Measurements from ENCODE around the gene MRPS7. TPM values are rescaled to one million over a fixed set of nuclear protein-coding genes. Genes with fewer than 3 reads are reported as not detected.

MRPS7 gene
- total and polyA plus RNA-seq, 2 of the 8 experiments (the other 6 are each of a cell fraction or from before 2014, with no cell fraction given) = 63.4 to 79.4 TPM

DNA sequence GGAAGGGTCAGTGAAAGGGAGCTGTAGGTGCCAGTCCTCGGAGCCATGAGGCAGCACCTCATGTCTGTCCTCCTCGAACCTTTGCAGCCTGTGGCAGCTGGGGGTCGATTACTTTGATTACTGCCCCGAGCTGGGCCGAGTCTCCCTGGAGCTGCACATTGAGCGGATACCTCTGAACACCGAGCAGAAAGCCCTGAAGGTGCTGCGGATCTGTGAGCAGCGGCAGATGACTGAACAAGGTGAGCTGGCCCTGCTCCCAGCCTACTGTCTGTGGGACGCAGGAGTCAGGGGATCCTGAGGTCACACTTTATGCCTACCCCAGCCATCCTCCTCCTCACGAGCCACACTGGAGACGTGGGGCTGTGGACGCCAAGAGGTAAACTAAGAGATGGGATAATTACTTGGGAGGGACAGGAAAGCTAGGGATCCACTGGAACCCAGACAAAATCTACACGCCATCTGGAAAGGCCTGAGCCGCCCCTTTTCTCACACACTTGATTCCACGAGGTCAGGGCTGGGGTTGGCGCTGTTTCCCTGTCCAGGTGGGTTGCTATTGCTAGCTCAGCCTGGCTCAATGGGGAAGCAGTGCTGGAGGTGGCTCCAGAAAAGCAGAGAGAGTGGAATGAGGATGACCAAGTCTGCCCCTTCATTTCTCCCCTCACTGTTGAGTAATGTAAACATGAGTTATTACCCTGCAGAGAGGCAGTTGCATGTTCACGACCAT lies 29.8 kb upstream of the MRPS7 start (continued):
- TF ChIP-seq, protein P1, sequence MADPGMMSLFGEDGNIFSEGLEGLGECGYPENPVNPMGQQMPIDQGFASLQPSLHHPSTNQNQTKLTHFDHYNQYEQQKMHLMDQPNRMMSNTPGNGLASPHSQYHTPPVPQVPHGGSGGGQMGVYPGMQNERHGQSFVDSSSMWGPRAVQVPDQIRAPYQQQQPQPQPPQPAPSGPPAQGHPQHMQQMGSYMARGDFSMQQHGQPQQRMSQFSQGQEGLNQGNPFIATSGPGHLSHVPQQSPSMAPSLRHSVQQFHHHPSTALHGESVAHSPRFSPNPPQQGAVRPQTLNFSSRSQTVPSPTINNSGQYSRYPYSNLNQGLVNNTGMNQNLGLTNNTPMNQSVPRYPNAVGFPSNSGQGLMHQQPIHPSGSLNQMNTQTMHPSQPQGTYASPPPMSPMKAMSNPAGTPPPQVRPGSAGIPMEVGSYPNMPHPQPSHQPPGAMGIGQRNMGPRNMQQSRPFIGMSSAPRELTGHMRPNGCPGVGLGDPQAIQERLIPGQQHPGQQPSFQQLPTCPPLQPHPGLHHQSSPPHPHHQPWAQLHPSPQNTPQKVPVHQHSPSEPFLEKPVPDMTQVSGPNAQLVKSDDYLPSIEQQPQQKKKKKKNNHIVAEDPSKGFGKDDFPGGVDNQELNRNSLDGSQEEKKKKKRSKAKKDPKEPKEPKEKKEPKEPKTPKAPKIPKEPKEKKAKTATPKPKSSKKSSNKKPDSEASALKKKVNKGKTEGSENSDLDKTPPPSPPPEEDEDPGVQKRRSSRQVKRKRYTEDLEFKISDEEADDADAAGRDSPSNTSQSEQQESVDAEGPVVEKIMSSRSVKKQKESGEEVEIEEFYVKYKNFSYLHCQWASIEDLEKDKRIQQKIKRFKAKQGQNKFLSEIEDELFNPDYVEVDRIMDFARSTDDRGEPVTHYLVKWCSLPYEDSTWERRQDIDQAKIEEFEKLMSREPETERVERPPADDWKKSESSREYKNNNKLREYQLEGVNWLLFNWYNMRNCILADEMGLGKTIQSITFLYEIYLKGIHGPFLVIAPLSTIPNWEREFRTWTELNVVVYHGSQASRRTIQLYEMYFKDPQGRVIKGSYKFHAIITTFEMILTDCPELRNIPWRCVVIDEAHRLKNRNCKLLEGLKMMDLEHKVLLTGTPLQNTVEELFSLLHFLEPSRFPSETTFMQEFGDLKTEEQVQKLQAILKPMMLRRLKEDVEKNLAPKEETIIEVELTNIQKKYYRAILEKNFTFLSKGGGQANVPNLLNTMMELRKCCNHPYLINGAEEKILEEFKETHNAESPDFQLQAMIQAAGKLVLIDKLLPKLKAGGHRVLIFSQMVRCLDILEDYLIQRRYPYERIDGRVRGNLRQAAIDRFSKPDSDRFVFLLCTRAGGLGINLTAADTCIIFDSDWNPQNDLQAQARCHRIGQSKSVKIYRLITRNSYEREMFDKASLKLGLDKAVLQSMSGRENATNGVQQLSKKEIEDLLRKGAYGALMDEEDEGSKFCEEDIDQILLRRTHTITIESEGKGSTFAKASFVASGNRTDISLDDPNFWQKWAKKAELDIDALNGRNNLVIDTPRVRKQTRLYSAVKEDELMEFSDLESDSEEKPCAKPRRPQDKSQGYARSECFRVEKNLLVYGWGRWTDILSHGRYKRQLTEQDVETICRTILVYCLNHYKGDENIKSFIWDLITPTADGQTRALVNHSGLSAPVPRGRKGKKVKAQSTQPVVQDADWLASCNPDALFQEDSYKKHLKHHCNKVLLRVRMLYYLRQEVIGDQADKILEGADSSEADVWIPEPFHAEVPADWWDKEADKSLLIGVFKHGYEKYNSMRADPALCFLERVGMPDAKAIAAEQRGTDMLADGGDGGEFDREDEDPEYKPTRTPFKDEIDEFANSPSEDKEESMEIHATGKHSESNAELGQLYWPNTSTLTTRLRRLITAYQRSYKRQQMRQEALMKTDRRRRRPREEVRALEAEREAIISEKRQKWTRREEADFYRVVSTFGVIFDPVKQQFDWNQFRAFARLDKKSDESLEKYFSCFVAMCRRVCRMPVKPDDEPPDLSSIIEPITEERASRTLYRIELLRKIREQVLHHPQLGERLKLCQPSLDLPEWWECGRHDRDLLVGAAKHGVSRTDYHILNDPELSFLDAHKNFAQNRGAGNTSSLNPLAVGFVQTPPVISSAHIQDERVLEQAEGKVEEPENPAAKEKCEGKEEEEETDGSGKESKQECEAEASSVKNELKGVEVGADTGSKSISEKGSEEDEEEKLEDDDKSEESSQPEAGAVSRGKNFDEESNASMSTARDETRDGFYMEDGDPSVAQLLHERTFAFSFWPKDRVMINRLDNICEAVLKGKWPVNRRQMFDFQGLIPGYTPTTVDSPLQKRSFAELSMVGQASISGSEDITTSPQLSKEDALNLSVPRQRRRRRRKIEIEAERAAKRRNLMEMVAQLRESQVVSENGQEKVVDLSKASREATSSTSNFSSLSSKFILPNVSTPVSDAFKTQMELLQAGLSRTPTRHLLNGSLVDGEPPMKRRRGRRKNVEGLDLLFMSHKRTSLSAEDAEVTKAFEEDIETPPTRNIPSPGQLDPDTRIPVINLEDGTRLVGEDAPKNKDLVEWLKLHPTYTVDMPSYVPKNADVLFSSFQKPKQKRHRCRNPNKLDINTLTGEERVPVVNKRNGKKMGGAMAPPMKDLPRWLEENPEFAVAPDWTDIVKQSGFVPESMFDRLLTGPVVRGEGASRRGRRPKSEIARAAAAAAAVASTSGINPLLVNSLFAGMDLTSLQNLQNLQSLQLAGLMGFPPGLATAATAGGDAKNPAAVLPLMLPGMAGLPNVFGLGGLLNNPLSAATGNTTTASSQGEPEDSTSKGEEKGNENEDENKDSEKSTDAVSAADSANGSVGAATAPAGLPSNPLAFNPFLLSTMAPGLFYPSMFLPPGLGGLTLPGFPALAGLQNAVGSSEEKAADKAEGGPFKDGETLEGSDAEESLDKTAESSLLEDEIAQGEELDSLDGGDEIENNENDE (IDR thresholded peaks at IDR 0.05; ENCODE audit: insufficient replicate concordance, low read length) = no peak
- TF ChIP-seq SRF (IDR thresholded peaks at IDR 0.05; ENCODE audit: low read depth, low read length) = no peak
- TF ChIP-seq, protein P2, sequence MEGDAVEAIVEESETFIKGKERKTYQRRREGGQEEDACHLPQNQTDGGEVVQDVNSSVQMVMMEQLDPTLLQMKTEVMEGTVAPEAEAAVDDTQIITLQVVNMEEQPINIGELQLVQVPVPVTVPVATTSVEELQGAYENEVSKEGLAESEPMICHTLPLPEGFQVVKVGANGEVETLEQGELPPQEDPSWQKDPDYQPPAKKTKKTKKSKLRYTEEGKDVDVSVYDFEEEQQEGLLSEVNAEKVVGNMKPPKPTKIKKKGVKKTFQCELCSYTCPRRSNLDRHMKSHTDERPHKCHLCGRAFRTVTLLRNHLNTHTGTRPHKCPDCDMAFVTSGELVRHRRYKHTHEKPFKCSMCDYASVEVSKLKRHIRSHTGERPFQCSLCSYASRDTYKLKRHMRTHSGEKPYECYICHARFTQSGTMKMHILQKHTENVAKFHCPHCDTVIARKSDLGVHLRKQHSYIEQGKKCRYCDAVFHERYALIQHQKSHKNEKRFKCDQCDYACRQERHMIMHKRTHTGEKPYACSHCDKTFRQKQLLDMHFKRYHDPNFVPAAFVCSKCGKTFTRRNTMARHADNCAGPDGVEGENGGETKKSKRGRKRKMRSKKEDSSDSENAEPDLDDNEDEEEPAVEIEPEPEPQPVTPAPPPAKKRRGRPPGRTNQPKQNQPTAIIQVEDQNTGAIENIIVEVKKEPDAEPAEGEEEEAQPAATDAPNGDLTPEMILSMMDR (IDR thresholded peaks at IDR 0.05; ENCODE audit: control extremely low read depth in 1 of 3, insufficient read depth in 1 of 3, low read depth in 1 of 3, low read length in 3 of 3) = no peak
- TF ChIP-seq, protein P3, sequence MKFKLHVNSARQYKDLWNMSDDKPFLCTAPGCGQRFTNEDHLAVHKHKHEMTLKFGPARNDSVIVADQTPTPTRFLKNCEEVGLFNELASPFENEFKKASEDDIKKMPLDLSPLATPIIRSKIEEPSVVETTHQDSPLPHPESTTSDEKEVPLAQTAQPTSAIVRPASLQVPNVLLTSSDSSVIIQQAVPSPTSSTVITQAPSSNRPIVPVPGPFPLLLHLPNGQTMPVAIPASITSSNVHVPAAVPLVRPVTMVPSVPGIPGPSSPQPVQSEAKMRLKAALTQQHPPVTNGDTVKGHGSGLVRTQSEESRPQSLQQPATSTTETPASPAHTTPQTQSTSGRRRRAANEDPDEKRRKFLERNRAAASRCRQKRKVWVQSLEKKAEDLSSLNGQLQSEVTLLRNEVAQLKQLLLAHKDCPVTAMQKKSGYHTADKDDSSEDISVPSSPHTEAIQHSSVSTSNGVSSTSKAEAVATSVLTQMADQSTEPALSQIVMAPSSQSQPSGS (IDR thresholded peaks at IDR 0.05; ENCODE audit: low read length) = no peak
- TF ChIP-seq SP2 (IDR thresholded peaks at IDR 0.05; ENCODE audit: low read length) = no peak
- TF ChIP-seq RXRA (IDR thresholded peaks at IDR 0.05; ENCODE audit: insufficient read depth, low read depth, low read length) = no peak
